ENCODE results near the gene AVPR2.

Gene AVPR2

DNA sequence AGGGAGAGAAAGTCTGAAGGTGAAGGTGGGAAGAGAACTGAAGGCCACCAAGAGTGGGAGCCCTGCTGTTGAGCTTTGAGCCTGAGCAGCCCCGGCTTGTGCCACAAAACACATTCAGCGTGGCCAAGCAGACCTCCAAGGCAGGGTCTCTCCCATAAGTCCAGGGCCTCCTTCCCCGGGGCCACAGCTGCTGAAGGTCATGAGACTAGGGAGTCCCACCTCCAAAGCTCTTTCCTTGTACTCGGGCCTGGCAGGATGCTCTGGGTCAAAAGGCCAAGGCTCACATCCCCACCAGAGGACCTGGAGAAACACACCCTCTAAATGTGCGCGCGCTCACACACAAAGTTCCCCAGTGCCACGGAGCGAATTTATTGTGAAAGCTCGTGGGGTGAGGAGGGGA is 25.1 kb downstream of the AVPR2 start:
- H3K4me3 ChIP-seq (ENCODE audit: low read depth, low read length), result peak overlapping the region; percentile 22
- TF ChIP-seq, protein P1, sequence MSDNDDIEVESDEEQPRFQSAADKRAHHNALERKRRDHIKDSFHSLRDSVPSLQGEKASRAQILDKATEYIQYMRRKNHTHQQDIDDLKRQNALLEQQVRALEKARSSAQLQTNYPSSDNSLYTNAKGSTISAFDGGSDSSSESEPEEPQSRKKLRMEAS (IDR thresholded peaks at IDR 0.05; ENCODE audit: low read depth, low read length), result no peak
- TF ChIP-seq MYC (IDR thresholded peaks at IDR 0.05; ENCODE audit: low read depth, low read length) (no peak), POLR2A (IDR thresholded peaks at IDR 0.05; ENCODE audit: extremely low read depth, insufficient read length) (no peak)
- TF ChIP-seq, protein P2, sequence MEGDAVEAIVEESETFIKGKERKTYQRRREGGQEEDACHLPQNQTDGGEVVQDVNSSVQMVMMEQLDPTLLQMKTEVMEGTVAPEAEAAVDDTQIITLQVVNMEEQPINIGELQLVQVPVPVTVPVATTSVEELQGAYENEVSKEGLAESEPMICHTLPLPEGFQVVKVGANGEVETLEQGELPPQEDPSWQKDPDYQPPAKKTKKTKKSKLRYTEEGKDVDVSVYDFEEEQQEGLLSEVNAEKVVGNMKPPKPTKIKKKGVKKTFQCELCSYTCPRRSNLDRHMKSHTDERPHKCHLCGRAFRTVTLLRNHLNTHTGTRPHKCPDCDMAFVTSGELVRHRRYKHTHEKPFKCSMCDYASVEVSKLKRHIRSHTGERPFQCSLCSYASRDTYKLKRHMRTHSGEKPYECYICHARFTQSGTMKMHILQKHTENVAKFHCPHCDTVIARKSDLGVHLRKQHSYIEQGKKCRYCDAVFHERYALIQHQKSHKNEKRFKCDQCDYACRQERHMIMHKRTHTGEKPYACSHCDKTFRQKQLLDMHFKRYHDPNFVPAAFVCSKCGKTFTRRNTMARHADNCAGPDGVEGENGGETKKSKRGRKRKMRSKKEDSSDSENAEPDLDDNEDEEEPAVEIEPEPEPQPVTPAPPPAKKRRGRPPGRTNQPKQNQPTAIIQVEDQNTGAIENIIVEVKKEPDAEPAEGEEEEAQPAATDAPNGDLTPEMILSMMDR (IDR thresholded peaks at IDR 0.05; ENCODE audit: low read depth, low read length), result no peak
- no peak for DNase-seq (ENCODE audit: low read depth)

DNA sequence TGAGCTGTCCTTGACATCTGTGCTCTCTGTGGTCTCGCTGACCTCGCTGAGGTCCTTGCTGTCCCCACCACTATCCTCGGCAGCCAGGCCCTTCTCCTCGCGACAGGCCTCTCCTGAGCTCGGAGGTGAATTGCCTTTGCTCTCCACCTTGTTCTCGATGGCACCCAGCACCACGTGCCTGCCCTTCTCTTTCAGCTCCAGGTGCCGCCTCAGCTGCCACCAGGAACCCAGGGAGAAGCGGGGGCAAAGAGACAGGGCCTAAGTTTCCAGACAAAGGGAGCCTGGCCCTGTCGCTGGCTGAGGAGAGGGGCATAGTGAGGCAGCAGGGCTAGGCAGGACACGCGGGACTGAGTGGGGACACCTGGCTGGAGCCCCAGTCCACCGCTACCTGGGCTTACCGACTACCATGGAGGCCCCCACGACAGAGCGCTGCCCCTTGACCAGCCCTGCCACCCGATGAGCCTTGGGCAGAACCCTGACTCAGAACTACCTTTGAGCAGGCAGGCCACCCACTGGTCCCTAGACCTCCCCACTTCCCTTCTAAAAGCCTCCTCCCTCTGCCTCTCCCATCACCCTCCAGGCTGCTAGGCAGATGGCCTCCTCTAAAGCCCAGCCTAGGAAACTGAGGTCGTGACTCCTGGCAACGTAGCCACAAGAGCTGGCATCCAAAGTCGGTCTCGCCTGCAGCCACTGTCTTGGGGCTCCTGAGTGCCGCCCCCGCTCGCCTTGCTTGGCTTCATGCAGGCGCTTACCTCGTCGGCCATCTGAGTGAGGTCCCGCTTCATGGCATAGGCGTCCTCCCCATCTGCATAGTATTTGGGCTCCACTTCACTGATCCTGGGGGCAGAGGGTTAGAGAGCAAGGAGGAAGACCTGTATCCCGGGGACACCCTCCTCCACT is 25.8 kb downstream of the AVPR2 start:
- no peak for DNase-seq (ENCODE audit: low read depth)
- TF ChIP-seq MYC (IDR thresholded peaks at IDR 0.05; ENCODE audit: low read depth, low read length) (no peak), POLR2A (IDR thresholded peaks at IDR 0.05; ENCODE audit: extremely low read depth, insufficient read length) (no peak)
- TF ChIP-seq, protein P2 (IDR thresholded peaks at IDR 0.05; ENCODE audit: low read depth, low read length), result no peak
- TF ChIP-seq, protein P1 (IDR thresholded peaks at IDR 0.05; ENCODE audit: low read depth, low read length), result no peak
- H3K4me3 ChIP-seq (ENCODE audit: low read depth, low read length), result no peak overlapping the region

DNA sequence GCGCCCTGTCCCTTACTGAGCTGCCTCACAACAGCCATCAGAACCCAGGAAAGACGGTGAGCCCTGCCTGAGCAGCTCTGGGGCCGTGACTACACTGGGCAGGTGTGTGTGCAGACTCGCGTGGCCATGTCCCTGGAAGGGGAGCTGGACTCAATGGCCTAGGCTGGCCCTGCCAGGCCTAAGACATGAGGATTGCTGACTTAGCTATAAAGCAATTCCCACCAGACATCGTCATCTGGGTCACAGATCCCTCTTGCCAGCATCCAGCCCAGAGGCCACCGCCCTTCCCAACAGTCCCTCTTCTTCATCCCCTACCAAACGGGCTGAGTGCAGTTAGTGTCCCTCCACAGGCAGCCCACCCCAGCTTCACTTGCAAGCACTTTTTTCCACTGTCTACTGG is 26.7 kb downstream of the AVPR2 start:
- DNase-seq (ENCODE audit: low read depth), result no peak
- no peak overlapping the region for H3K4me3 ChIP-seq (ENCODE audit: low read depth, low read length)
- TF ChIP-seq, protein P2 (IDR thresholded peaks at IDR 0.05; ENCODE audit: low read depth, low read length), result no peak
- no peak for TF ChIP-seq MYC (IDR thresholded peaks at IDR 0.05; ENCODE audit: low read depth, low read length)
- no peak for TF ChIP-seq POLR2A (IDR thresholded peaks at IDR 0.05; ENCODE audit: extremely low read depth, insufficient read length)
- TF ChIP-seq, protein P1 (IDR thresholded peaks at IDR 0.05; ENCODE audit: low read depth, low read length), result no peak

DNA sequence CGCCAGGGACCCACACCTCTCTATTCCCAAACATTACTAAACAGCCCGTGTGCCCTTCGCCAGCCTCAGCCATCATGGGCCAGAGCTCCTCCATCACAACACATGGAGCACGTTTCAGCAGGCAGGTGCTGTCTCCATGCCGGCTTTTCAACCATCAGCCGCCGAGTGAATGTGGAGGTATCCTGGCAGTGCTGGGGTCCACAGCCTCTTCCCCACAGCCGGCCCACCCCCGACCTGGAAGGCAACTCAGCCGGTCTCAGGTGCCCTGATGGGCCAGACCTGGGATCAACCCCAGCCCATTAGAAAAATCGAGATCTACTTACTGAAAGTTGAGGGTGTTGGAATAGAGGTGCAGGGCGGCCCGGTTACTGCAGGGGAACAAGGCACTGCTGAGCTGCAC is 27.3 kb downstream of the AVPR2 start:
- no peak overlapping the region for H3K4me3 ChIP-seq (ENCODE audit: low read depth, low read length)
- TF ChIP-seq POLR2A (IDR thresholded peaks at IDR 0.05; ENCODE audit: extremely low read depth, insufficient read length) (no peak), MYC (IDR thresholded peaks at IDR 0.05; ENCODE audit: low read depth, low read length) (no peak)
- TF ChIP-seq, protein P1 (IDR thresholded peaks at IDR 0.05; ENCODE audit: low read depth, low read length), result no peak
- TF ChIP-seq, protein P2 (IDR thresholded peaks at IDR 0.05; ENCODE audit: low read depth, low read length), result no peak
- DNase-seq (ENCODE audit: low read depth), result no peak

DNA sequence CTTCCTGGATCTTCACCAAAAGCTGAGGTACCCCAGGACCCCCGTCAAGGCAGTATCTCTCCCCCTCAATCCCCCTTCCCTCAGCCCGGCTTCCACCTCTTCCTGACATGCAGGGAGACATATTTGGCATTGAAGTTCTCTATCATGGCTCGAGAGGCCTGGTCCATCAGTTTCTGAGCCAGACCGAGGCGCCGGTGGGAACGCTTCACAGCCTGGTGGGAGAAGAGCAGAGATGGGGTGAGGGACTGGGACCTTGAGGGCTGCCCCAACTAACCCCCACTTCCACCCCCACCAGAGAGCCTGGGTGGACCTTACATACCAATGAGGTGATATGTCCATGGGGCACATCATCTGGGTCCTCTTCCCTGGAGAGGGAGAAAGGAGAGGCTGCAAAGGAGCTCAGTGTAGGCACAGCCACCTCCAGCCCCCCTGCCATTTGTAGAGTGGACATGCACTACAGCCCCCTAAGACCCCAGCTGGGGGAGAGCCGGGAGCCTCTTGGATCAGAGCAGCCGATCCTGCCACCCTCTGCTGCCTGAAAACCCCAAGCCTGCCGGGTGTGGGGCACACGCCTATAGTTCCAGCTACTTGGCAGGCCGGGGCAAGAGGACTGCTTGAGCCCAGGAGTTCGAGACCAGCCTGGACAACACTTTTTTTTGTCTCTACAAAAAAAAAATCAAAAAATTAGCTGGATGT is 27.9 kb downstream of the AVPR2 start:
- DNase-seq (ENCODE audit: low read depth), result no peak
- no peak overlapping the region for H3K4me3 ChIP-seq (ENCODE audit: low read depth, low read length)
- TF ChIP-seq, protein P1 (IDR thresholded peaks at IDR 0.05; ENCODE audit: low read depth, low read length), result no peak
- no peak for TF ChIP-seq MYC (IDR thresholded peaks at IDR 0.05; ENCODE audit: low read depth, low read length)
- TF ChIP-seq POLR2A (IDR thresholded peaks at IDR 0.05; ENCODE audit: extremely low read depth, insufficient read length), result no peak
- TF ChIP-seq, protein P2 (IDR thresholded peaks at IDR 0.05; ENCODE audit: low read depth, low read length), result no peak
